H1 (cell line): ENCODE results near the gene BEST2. TPM values are rescaled to one million over a fixed set of nuclear protein-coding genes. Genes with fewer than 3 reads are reported as not detected.

Source experiments
- CTCF ChIA-PET: fragments of 300-600 bp; sonication (Branson Sonifier 250); formaldehyde crosslinking; loops from one replicate; lab custom pipeline; 2021; ENCODE audit not compliant: partially characterized antibody; lab: Charles Lee
- POLR2A ChIA-PET: fragments of 300-600 bp; sonication (Branson Sonifier 250); formaldehyde crosslinking; loops from one replicate; lab custom pipeline; 2021; ENCODE audit warnings: inconsistent platforms; ENCODE audit not compliant: partially characterized antibody; lab: Charles Lee
- DNase-seq, 2 experiments: peaks; one replicate each; pipeline versions ENCODE4 v3.0.0 to v3.0.0-alpha.2; 2010 to 2022; ENCODE audit warnings: low spot score in 2 of 2, low read depth in 1 of 2, mixed read lengths in 1 of 2
- FAIRE-seq: peaks from 2 replicates; lab custom pipeline; 2011; peaks lifted over from hg19 to GRCh38; lab: Jason Lieb, UNC
- H2AFZ ChIP-seq: 2 replicates; pipeline ENCODE4 v1.8.1; 2012; ENCODE audit warnings: low read length, inconsistent platforms
- H2AK5ac ChIP-seq: 2 replicates; pipeline ENCODE4 v1.6.1; 2013; ENCODE audit warnings: low read depth, low read length
- H2BK120ac ChIP-seq: replicated peaks from 2 replicates; pipeline ENCODE3; 2013; ENCODE audit warnings: low read depth, low read length, inconsistent platforms
- H2BK12ac ChIP-seq: 2 replicates; pipeline ENCODE4 v1.6.1; 2013; ENCODE audit warnings: low read depth, low read length
- H2BK15ac ChIP-seq: 2 replicates; pipeline ENCODE4 v1.6.1; 2013; ENCODE audit warnings: low read length
- H2BK20ac ChIP-seq: 2 replicates; pipeline ENCODE4 v1.6.1; 2013; ENCODE audit warnings: low read length
- H2BK5ac ChIP-seq: 2 replicates; pipeline ENCODE4 v1.6.1; 2013; ENCODE audit warnings: low read depth, low read length
- H3K14ac ChIP-seq: 2 replicates; pipeline ENCODE4 v1.6.1; 2013; ENCODE audit warnings: inconsistent platforms; ENCODE audit not compliant: insufficient read length
- H3K18ac ChIP-seq: 2 replicates; pipeline ENCODE4 v1.6.1; 2013; ENCODE audit warnings: low read length; ENCODE audit errors: extremely low read depth
- H3K23ac ChIP-seq: 2 replicates; pipeline ENCODE4 v1.6.1; 2013; ENCODE audit warnings: inconsistent platforms; ENCODE audit not compliant: insufficient read length
- H3K23me2 ChIP-seq: 2 replicates; pipeline ENCODE4 v1.6.1; 2013; ENCODE audit warnings: low read depth, low read length
- H3K27ac ChIP-seq: 2 replicates; pipeline ENCODE4 v1.6.1; 2011; ENCODE audit warnings: low read depth, low read length, inconsistent platforms
- H3K27me3 ChIP-seq, 4 experiments: replicated peaks in 1 of 4; 1 replicate in 1 of 4; 2 replicates in 3 of 4; pipeline versions ENCODE4 v1.6.1 to v1.8.1; 2011 to 2013; ENCODE audit warnings: low read length in 3 of 4, mild to moderate bottlenecking in 3 of 4, inconsistent platforms in 2 of 4, mixed read lengths in 2 of 4, moderate library complexity in 1 of 4; ENCODE audit not compliant: control insufficient read depth in 3 of 4, insufficient read depth in 3 of 4; ENCODE audit errors: extremely low read depth in 1 of 4
- H3K36me3 ChIP-seq, 4 experiments: 2 replicates each; pipeline versions ENCODE4 v1.6.1 to v1.8.1; 2011 to 2013; ENCODE audit warnings: mild to moderate bottlenecking in 4 of 4, low read length in 3 of 4, moderate library complexity in 2 of 4, control low read depth in 1 of 4, inconsistent platforms in 1 of 4; ENCODE audit not compliant: insufficient read depth in 4 of 4, control insufficient read depth in 2 of 4
- H3K4ac ChIP-seq: replicated peaks from 2 replicates; pipeline ENCODE3; 2013; ENCODE audit warnings: low read length, low read depth, mixed read lengths, inconsistent platforms; ENCODE audit not compliant: insufficient read length
- H3K4me1 ChIP-seq, 4 experiments: replicated peaks in 1 of 4; 1 replicate in 1 of 4; 2 replicates in 3 of 4; pipeline versions ENCODE4 v1.6.1 to v1.8.1; 2011 to 2013; ENCODE audit warnings: low read length in 3 of 4, inconsistent platforms in 2 of 4, mixed read lengths in 1 of 4; ENCODE audit not compliant: insufficient read depth in 4 of 4, control insufficient read depth in 3 of 4
- H3K4me2 ChIP-seq, 2 experiments: 2 replicates each; pipeline versions ENCODE4 v1.6.1 to v1.8.1; 2011 to 2013; ENCODE audit warnings: low read depth in 2 of 2, low read length in 2 of 2, control low read depth in 1 of 2, inconsistent platforms in 1 of 2, mild to moderate bottlenecking in 1 of 2; ENCODE audit not compliant: insufficient read depth in 1 of 2
- H3K4me3 ChIP-seq, 4 experiments: fragments of 200-600, 300-600 bp in 1 of 4; sonication (generic), shearing (Covaris generic), sonication (Bioruptor Twin) in 1 of 4; 2 replicates each; pipeline versions ENCODE4 v1.5.1 to v1.8.1; 2011 to 2016; ENCODE audit warnings: low read length in 4 of 4, low read depth in 3 of 4, control low read depth in 2 of 4, inconsistent platforms in 2 of 4, mild to moderate bottlenecking in 2 of 4, mixed read lengths in 1 of 4, moderate library complexity in 1 of 4; ENCODE audit not compliant: insufficient read depth in 2 of 4; ENCODE audit errors: extremely low read depth in 1 of 4
- H3K56ac ChIP-seq: replicated peaks from 2 replicates; pipeline ENCODE3; 2013; ENCODE audit warnings: low read depth, mild to moderate bottlenecking, mixed read lengths, low read length, inconsistent platforms; ENCODE audit not compliant: insufficient read length
- H3K79me1 ChIP-seq: 2 replicates; pipeline ENCODE4 v1.6.1; 2013; ENCODE audit warnings: low read depth, low read length, control low read depth
- H3K79me2 ChIP-seq, 2 experiments: 2 replicates each; pipeline versions ENCODE4 v1.6.1 to v1.8.1; 2012 to 2013; ENCODE audit warnings: low read length in 2 of 2, mild to moderate bottlenecking in 2 of 2, inconsistent platforms in 1 of 2; ENCODE audit not compliant: insufficient read depth in 2 of 2, control insufficient read depth in 1 of 2
- H3K9ac ChIP-seq, 4 experiments: replicated peaks in 1 of 4; 1 replicate in 1 of 4; 2 replicates in 3 of 4; pipeline versions ENCODE4 v1.6.1 to v1.8.1; 2011 to 2013; ENCODE audit warnings: low read depth in 3 of 4, low read length in 3 of 4, control low read depth in 2 of 4, mild to moderate bottlenecking in 2 of 4, moderate library complexity in 2 of 4, inconsistent platforms in 1 of 4; ENCODE audit errors: extremely low read depth in 1 of 4
- H3K9me3 ChIP-seq, 2 experiments: 2 replicates each; pipeline versions ENCODE4 v1.6.1 to v1.8.1; 2012 to 2013; ENCODE audit warnings: mild to moderate bottlenecking in 2 of 2, moderate library complexity in 2 of 2, control low read depth in 1 of 2, inconsistent platforms in 1 of 2, low read depth in 1 of 2, low read length in 1 of 2, mixed read lengths in 1 of 2; ENCODE audit not compliant: insufficient read depth in 2 of 2
- H4K20me1 ChIP-seq, 2 experiments: replicated peaks in 1 of 2; 2 replicates each; pipeline versions ENCODE3 to v1.8.1; 2011 to 2013; ENCODE audit warnings: inconsistent platforms in 2 of 2, low read length in 2 of 2, mild to moderate bottlenecking in 1 of 2; ENCODE audit not compliant: insufficient read depth in 2 of 2, control insufficient read depth in 1 of 2
- H4K5ac ChIP-seq: 2 replicates; pipeline ENCODE4 v1.6.1; 2013; ENCODE audit warnings: low read length, low read depth, mixed read lengths, inconsistent platforms; ENCODE audit not compliant: insufficient read length
- H4K8ac ChIP-seq: 2 replicates; pipeline ENCODE4 v1.8.0; 2013; ENCODE audit warnings: mild to moderate bottlenecking, moderate library complexity, low read length, inconsistent platforms; ENCODE audit not compliant: insufficient read depth; ENCODE audit errors: extremely low read depth
- H4K91ac ChIP-seq: replicated peaks from 2 replicates; pipeline ENCODE3; 2013; ENCODE audit warnings: low read length, mixed read lengths, inconsistent platforms; ENCODE audit not compliant: insufficient read length
- CBX5 ChIP-seq: fragments of 300-800, 300-1000 bp; sonication (generic); IDR thresholded peaks from 2 replicates; pipeline ENCODE4 v1.7.1; 2016; ENCODE audit warnings: antibody characterized with exemption, low read length, low read depth
- CREB1 ChIP-seq: IDR thresholded peaks from 2 replicates; pipeline ENCODE4 v1.6.1; 2012; ENCODE audit warnings: inconsistent platforms
- CTBP2 ChIP-seq: IDR thresholded peaks from 2 replicates; pipeline ENCODE4 v1.7.0; 2011; ENCODE audit warnings: borderline replicate concordance, mild to moderate bottlenecking, moderate library complexity, mixed read lengths, low read length; ENCODE audit not compliant: insufficient read depth, insufficient read length
- EGR1 ChIP-seq: IDR thresholded peaks from 2 replicates; pipeline ENCODE4 v1.6.1; 2011; ENCODE audit warnings: low read depth, low read length, borderline replicate concordance
- EP300 ChIP-seq, 2 experiments: IDR thresholded peaks; 1 replicate in 1 of 2; 2 replicates in 1 of 2; pipeline ENCODE4 v1.6.1; 2011 to 2012; ENCODE audit warnings: low read depth in 2 of 2, low read length in 2 of 2, mild to moderate bottlenecking in 2 of 2, borderline replicate concordance in 1 of 2, inconsistent platforms in 1 of 2, moderate library complexity in 1 of 2
- FOSL1 ChIP-seq: IDR thresholded peaks from 2 replicates; pipeline ENCODE4 v1.6.1; 2011; ENCODE audit warnings: mild to moderate bottlenecking, low read depth, low read length, moderate library complexity; ENCODE audit not compliant: insufficient read depth
- HDAC2 ChIP-seq, 2 experiments: fragments of 300-600 bp in 1 of 2; sonication (generic) in 1 of 2; IDR thresholded peaks; 2 replicates each; pipeline ENCODE4 v1.6.1; 2011 to 2012; ENCODE audit warnings: low read depth in 2 of 2, low read length in 2 of 2, mild to moderate bottlenecking in 2 of 2, moderate library complexity in 2 of 2, borderline replicate concordance in 1 of 2, inconsistent platforms in 1 of 2
- KDM5A ChIP-seq: fragments of 200-600 bp; IDR thresholded peaks from 2 replicates; pipeline ENCODE4 v1.7.1; 2012; ENCODE audit warnings: mild to moderate bottlenecking, low read length, inconsistent platforms, mixed read lengths
- POLR2A ChIP-seq, 2 experiments: IDR thresholded peaks; 1 replicate in 1 of 2; 2 replicates in 1 of 2; pipeline ENCODE4 v1.6.1; 2011; ENCODE audit warnings: low read depth in 2 of 2, low read length in 2 of 2, mild to moderate bottlenecking in 2 of 2; ENCODE audit errors: control extremely low read depth in 1 of 2
- RBBP5 ChIP-seq: IDR thresholded peaks from 2 replicates; pipeline ENCODE4 v1.7.1; 2012; ENCODE audit warnings: low read depth, mild to moderate bottlenecking, inconsistent platforms, low read length, moderate library complexity, borderline replicate concordance
- RNF2 ChIP-seq: fragments of 200-900, 300-1000 bp; sonication (generic); IDR thresholded peaks from 2 replicates; pipeline ENCODE4 v1.7.1; 2016; ENCODE audit warnings: borderline replicate concordance, low read depth, mild to moderate bottlenecking, antibody characterized with exemption, low read length; ENCODE audit not compliant: poor library complexity, severe bottlenecking; ENCODE audit errors: missing control alignments
- TAF7 ChIP-seq: optimal IDR thresholded peaks from 2 replicates; pipeline ENCODE3; 2011; ENCODE audit warnings: low read depth, mild to moderate bottlenecking, inconsistent platforms, low read length, moderate library complexity, borderline replicate concordance
- ZNF274 ChIP-seq: IDR thresholded peaks from 2 replicates; pipeline ENCODE4 v1.7.0; 2012; ENCODE audit warnings: low read length, borderline replicate concordance; ENCODE audit errors: extremely low read depth
- WGBS, 2 experiments: shearing (Covaris generic) in 1 of 2; methylation state at CpG; one replicate each; pipeline versions ENCODE4 v1.1.6 to v1.1.7; 2013 to 2015; ENCODE audit warnings: low lambda C conversion rate in 2 of 2, mixed read lengths in 2 of 2, inconsistent platforms in 1 of 2, low coverage in 1 of 2, missing lambda C conversion rate in 1 of 2; ENCODE audit not compliant: insufficient replicate concordance in 2 of 2, insufficient coverage in 1 of 2, insufficient read length in 1 of 2; ENCODE audit errors: extremely low coverage in 1 of 2, missing lambda C conversion rate in 1 of 2; 5-methylcytosine and 5-hydroxymethylcytosine counted together
- polyA plus RNA-seq, 7 experiments: library from polyadenylated mRNA; depleted of rRNA in 3 of 7; stranded (reverse) in 5 of 7; unstranded in 2 of 7; fragments of >200 nt in 5 of 7; fragments of 200-250 nt in 2 of 7; gene quantifications; 1 replicate in 5 of 7; 2 replicates in 1 of 7; 4 replicates in 1 of 7; pipeline versions ENCODE4 v1.2.1 to v1.2.3, GENCODE V29; 2011 to 2013; ENCODE audit warnings: missing spikeins in 2 of 7, mixed read lengths in 2 of 7
- total RNA-seq: library from RNA; stranded (reverse); fragmentation: NEBNext Ultra II Directional; extraction: Animal tissue kit (Norgen Biotek cat#: 25700); gene quantifications from 2 replicates; pipeline ENCODE4 v1.2.1, GENCODE V29; 2021

BEST2 gene
- total and polyA plus RNA-seq, 2 of the 8 experiments (the other 6 are each of a cell fraction or from before 2014, with no cell fraction given) = 4.6 to 7.3 TPM

GRCh38 chr19:12797141-12797587 is 45.6 kb downstream of the BEST2 start:
- peaks cover 24% of the 10 kb centered on the region for H3K23me2 ChIP-seq
- ChIA-PET POLR2A (interaction anchor here (0.6 to 15.2 kb wide), 6 partner anchors 21 to 1199 kb away, joined by 3 to 317 read pairs (median 3); partner anchors contain the start of gene HOOK2), CTCF (interaction anchor here (0.9 to 17.9 kb wide), 13 partner anchors 10 to 125 kb away, joined by 3 to 288 read pairs (median 7); no protein-coding TSS in a partner anchor)
- no peak for DNase-seq
- H3K4me3 ChIP-seq = no peak overlapping the region
- H3K18ac ChIP-seq = no peak overlapping the region
- no peak overlapping the region for H3K56ac ChIP-seq
- H4K5ac ChIP-seq = no peak overlapping the region
- H3K79me2 ChIP-seq = peaks cover 0 to 12% of the 10 kb centered on the region in 2 experiments; a peak in 2 of 4 replicates
- peaks cover 0 to 5% (median 4%) of the 10 kb centered on the region in 4 experiments; a peak in 3 of 7 replicates for H3K27me3 ChIP-seq
- no peak overlapping the region for H3K4me2 ChIP-seq
- no peak overlapping the region for H4K91ac ChIP-seq
- H3K27ac ChIP-seq = no peak overlapping the region
- H2AK5ac ChIP-seq = no peak overlapping the region
- H2AFZ ChIP-seq = no peak overlapping the region
- H2BK5ac ChIP-seq = no peak overlapping the region
- 93% methylated on average over 6 of the region's 6 CpGs; no CpG with 5 or more reads in 1 of the 2 experiments for WGBS, 2 experiments
- no peak overlapping the region for H2BK20ac ChIP-seq
- FAIRE-seq = no peak
- no peak overlapping the region for H2BK12ac ChIP-seq
- H3K4me1 ChIP-seq = peaks cover 5 to 21% (median 13%) of the 10 kb centered on the region in 4 experiments
- no peak overlapping the region for H3K9ac ChIP-seq
- H3K4ac ChIP-seq = no peak overlapping the region
- H3K79me1 ChIP-seq = peaks cover 7% of the 10 kb centered on the region
- no peak overlapping the region for H2BK15ac ChIP-seq
- peaks cover 8 to 19% (median 14%) of the 10 kb centered on the region in 4 experiments; a peak in 7 of 8 replicates for H3K36me3 ChIP-seq
- no peaks in the 10 kb centered on the region for H3K9me3 ChIP-seq
- no peak overlapping the region for H4K8ac ChIP-seq
- H2BK120ac ChIP-seq = no peak overlapping the region
- H4K20me1 ChIP-seq = peaks cover 0 to 6% of the 10 kb centered on the region in 2 experiments
- no peak overlapping the region for H3K14ac ChIP-seq
- no peak overlapping the region for H3K23ac ChIP-seq
- no peak for TF ChIP-seq EGR1
- TF ChIP-seq TAF7 = no peak
- TF ChIP-seq HDAC2 (IDR thresholded peaks at IDR 0.05; ENCODE audit: borderline replicate concordance in 1 of 2, low read depth in 2 of 2, low read length in 2 of 2) = no peak
- no peak for TF ChIP-seq RBBP5
- no peak for TF ChIP-seq POLR2A (IDR thresholded peaks at IDR 0.05; ENCODE audit: control extremely low read depth in 1 of 2, low read depth in 2 of 2, low read length in 2 of 2)
- TF ChIP-seq CTBP2 = no peak
- no peak for TF ChIP-seq RNF2
- TF ChIP-seq CREB1 = no peak
- no peak for TF ChIP-seq CBX5
- no peak for TF ChIP-seq FOSL1
- TF ChIP-seq KDM5A = no peak
- no peak for TF ChIP-seq ZNF274
- TF ChIP-seq EP300 (IDR thresholded peaks at IDR 0.05; ENCODE audit: borderline replicate concordance in 1 of 2, low read depth in 2 of 2, low read length in 2 of 2) = no peak
